Neural cell (in vitro differentiated cells): ENCODE data around the gene COPG1. TPM values are rescaled to one million over a fixed set of nuclear protein-coding genes. Genes with fewer than 3 reads are reported as not detected.

ENCODE experiments used
- H2AFZ ChIP-seq: fragments of 200-600, 300-800 bp; sonication (generic), shearing (Covaris generic); 2 replicates; pipeline ENCODE4 v1.6.0; 2014; ENCODE audit warnings: low read depth, mild to moderate bottlenecking, antibody characterized with exemption, low read length, moderate library complexity
- H3F3A ChIP-seq: fragments of 200-600 bp; shearing (Covaris generic); 2 replicates; pipeline ENCODE4 v1.6.1; 2016; ENCODE audit warnings: mild to moderate bottlenecking, moderate library complexity, mixed read lengths, antibody characterized with exemption, low read length; ENCODE audit not compliant: insufficient read depth, poor library complexity, severe bottlenecking
- H3K27ac ChIP-seq: fragments of 200-600, 300-800 bp; sonication (generic), shearing (Covaris generic); 2 replicates; pipeline ENCODE4 v1.5.1; 2014; ENCODE audit warnings: mild to moderate bottlenecking, low read length, moderate library complexity
- H3K27me3 ChIP-seq: fragments of 300-800, 200-600 bp; sonication (generic), shearing (Covaris generic); 2 replicates; pipeline ENCODE4 v1.6.0; 2014; ENCODE audit warnings: mild to moderate bottlenecking, low read depth, low read length, moderate library complexity; ENCODE audit not compliant: insufficient read depth
- H3K36me3 ChIP-seq: fragments of 300-800, 200-600 bp; sonication (generic), shearing (Covaris generic); 2 replicates; pipeline ENCODE4 v1.5.1; 2014; ENCODE audit warnings: mild to moderate bottlenecking, antibody characterized with exemption, low read length, moderate library complexity; ENCODE audit not compliant: insufficient read depth
- H3K4me2 ChIP-seq: fragments of 300-800, 200-600 bp; sonication (generic), shearing (Covaris generic); 2 replicates; pipeline ENCODE4 v1.6.0; 2014; ENCODE audit warnings: mild to moderate bottlenecking, low read length
- H3K4me3 ChIP-seq: fragments of 300-800, 200-600 bp; sonication (generic), shearing (Covaris generic); 2 replicates; pipeline ENCODE4 v1.5.1; 2014; ENCODE audit warnings: mild to moderate bottlenecking, low read length, moderate library complexity
- H3K79me2 ChIP-seq: fragments of 200-600 bp; shearing (Covaris generic); replicated peaks from 2 replicates; pipeline ENCODE4 v1.6.0; 2014; ENCODE audit warnings: mild to moderate bottlenecking, low read length, moderate library complexity; ENCODE audit not compliant: insufficient read depth
- H3K9ac ChIP-seq: fragments of 300-800, 200-600 bp; sonication (generic), shearing (Covaris generic); 2 replicates; pipeline ENCODE4 v1.6.1; 2016; ENCODE audit warnings: mild to moderate bottlenecking, low read length, mixed read lengths
- H3K9me2 ChIP-seq: fragments of 200-600 bp; shearing (Covaris generic); 2 replicates; pipeline ENCODE4 v1.6.1; 2016; ENCODE audit warnings: mild to moderate bottlenecking, low read length, mixed read lengths; ENCODE audit not compliant: insufficient read depth
- H3K9me3 ChIP-seq: fragments of 200-600, 300-800 bp; sonication (generic), shearing (Covaris generic); 2 replicates; pipeline ENCODE4 v1.6.1; 2016; ENCODE audit warnings: mild to moderate bottlenecking, mixed run types, low read length, moderate library complexity, mixed read lengths
- H4K20me1 ChIP-seq: fragments of 200-600 bp; shearing (Covaris generic); 2 replicates; pipeline ENCODE4 v1.6.1; 2016; ENCODE audit warnings: mild to moderate bottlenecking, mixed run types; ENCODE audit not compliant: insufficient read depth
- CTCF ChIP-seq: fragments of 450-650 bp; IDR thresholded peaks from 2 replicates; pipeline ENCODE4 v1.5.1; 2014; ENCODE audit warnings: antibody characterized with exemption, mild to moderate bottlenecking, moderate library complexity; ENCODE audit not compliant: poor library complexity, severe bottlenecking
- EP300 ChIP-seq: fragments of 450-650 bp; conservative IDR thresholded peaks from 2 replicates; pipeline ENCODE4 v1.6.1; 2014; ENCODE audit warnings: antibody characterized with exemption, mild to moderate bottlenecking, moderate library complexity; ENCODE audit not compliant: poor library complexity, severe bottlenecking
- EZH2 ChIP-seq: fragments of 200-600, 300-800 bp; shearing (Covaris generic), sonication (generic); IDR thresholded peaks from 2 replicates; pipeline ENCODE4 v1.6.1; 2014; ENCODE audit warnings: antibody characterized with exemption, low read length, borderline replicate concordance, mild to moderate bottlenecking; ENCODE audit not compliant: insufficient read depth, poor library complexity, severe bottlenecking
- MXI1 ChIP-seq: fragments of 450-650 bp; conservative IDR thresholded peaks from 2 replicates; pipeline ENCODE4 v1.6.1; 2014; ENCODE audit warnings: antibody characterized with exemption, mild to moderate bottlenecking; ENCODE audit not compliant: poor library complexity, severe bottlenecking
- POLR2AphosphoS5 ChIP-seq: IDR thresholded peaks from 2 replicates; pipeline ENCODE4 v1.6.1; 2012
- RAD21 ChIP-seq: fragments of 450-650 bp; conservative IDR thresholded peaks from 2 replicates; pipeline ENCODE4 v1.6.1; 2014; ENCODE audit warnings: antibody characterized with exemption, mild to moderate bottlenecking, moderate library complexity
- REST ChIP-seq: IDR thresholded peaks from 2 replicates; pipeline ENCODE4 v1.6.1; 2012; ENCODE audit warnings: borderline replicate concordance
- SMC3 ChIP-seq: fragments of 450-650 bp; conservative IDR thresholded peaks from 2 replicates; pipeline ENCODE4 v1.6.1; 2014; ENCODE audit warnings: antibody characterized with exemption, mild to moderate bottlenecking, moderate library complexity; ENCODE audit not compliant: poor library complexity
- TAF1 ChIP-seq: IDR thresholded peaks from 2 replicates; pipeline ENCODE4 v1.6.1; 2012; ENCODE audit warnings: low read depth
- polyA plus RNA-seq: library from polyadenylated mRNA; depleted of rRNA; stranded (reverse); fragments of >200 nt; gene quantifications from 2 replicates; pipeline ENCODE4 v1.2.3, GENCODE V29; 2014

Gene COPG1
- polyA plus RNA-seq, 1 donor from 2014 or later, result 75.0 TPM

GRCh38 chr3:129252748-129253147, 3.3 kb downstream of the COPG1 start:
- Histone ChIP-seq H3F3A (no peaks in the 10 kb centered on the region), H3K27ac (no peak overlapping the region), H3K79me2 (peaks cover 22% of the 10 kb centered on the region), H3K36me3 (no peaks in the 10 kb centered on the region), H3K9ac (no peak overlapping the region), H3K4me2 (no peak overlapping the region), H3K4me3 (no peak overlapping the region), H3K9me3 (no peaks in the 10 kb centered on the region), H2AFZ (no peak overlapping the region), H3K27me3 (no peaks in the 10 kb centered on the region), H3K9me2 (no peaks in the 10 kb centered on the region), H4K20me1 (no peaks in the 10 kb centered on the region)
- no peak for TF ChIP-seq SMC3
- no peak for TF ChIP-seq POLR2AphosphoS5
- TF ChIP-seq MXI1, result no peak
- no peak for TF ChIP-seq REST
- TF ChIP-seq EP300, result no peak
- TF ChIP-seq RAD21, result no peak
- no peak for TF ChIP-seq CTCF
- TF ChIP-seq EZH2, result no peak
- no peak for TF ChIP-seq TAF1

GRCh38 chr3:129254536-129255230, 5.3 kb downstream of the COPG1 start:
- Histone ChIP-seq H3K4me2 (no peak overlapping the region), H3K27me3 (no peaks in the 10 kb centered on the region), H3K9me3 (no peaks in the 10 kb centered on the region), H2AFZ (no peak overlapping the region), H3K36me3 (no peaks in the 10 kb centered on the region), H3K4me3 (no peak overlapping the region), H3K9me2 (no peaks in the 10 kb centered on the region), H3F3A (no peaks in the 10 kb centered on the region), H4K20me1 (no peaks in the 10 kb centered on the region), H3K27ac (no peak overlapping the region), H3K79me2 (peaks cover 10% of the 10 kb centered on the region), H3K9ac (no peak overlapping the region)
- TF ChIP-seq EZH2 (no peak), SMC3 (no peak), MXI1 (no peak), POLR2AphosphoS5 (no peak), RAD21 (no peak), REST (no peak), CTCF (no peak), EP300 (no peak), TAF1 (no peak)
